Measurements from ENCODE around the gene RNASEH2B.

Gene RNASEH2B

DNA sequence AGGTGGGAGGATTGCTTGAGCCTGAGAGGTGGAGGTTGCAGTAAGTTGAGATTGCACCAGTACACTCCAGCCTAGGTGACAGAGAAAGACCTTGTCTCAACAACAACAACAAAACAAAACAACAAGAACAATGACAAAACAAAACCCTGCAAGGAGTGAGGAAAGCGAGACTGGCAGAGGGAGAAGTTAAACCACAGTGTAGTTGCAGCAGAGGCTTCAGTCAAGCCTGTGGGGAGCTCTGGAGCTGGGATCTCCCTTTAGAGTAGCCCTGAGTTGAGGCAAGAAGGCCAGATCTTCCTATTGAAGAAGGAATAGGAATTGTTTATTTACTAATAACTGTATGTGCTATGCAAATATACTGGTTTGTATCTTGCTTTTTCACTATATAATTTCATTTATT, 25.3 kb upstream of the RNASEH2B start:
- ATAC-seq (ENCODE audit: insufficient read depth, low read depth) (peak; percentile 58), DNase-seq (no peak)
- no peak for TF ChIP-seq EZH2 (IDR thresholded peaks at IDR 0.05; ENCODE audit: borderline replicate concordance, low read depth, low read length, severe bottlenecking)
- TF ChIP-seq, protein P1, sequence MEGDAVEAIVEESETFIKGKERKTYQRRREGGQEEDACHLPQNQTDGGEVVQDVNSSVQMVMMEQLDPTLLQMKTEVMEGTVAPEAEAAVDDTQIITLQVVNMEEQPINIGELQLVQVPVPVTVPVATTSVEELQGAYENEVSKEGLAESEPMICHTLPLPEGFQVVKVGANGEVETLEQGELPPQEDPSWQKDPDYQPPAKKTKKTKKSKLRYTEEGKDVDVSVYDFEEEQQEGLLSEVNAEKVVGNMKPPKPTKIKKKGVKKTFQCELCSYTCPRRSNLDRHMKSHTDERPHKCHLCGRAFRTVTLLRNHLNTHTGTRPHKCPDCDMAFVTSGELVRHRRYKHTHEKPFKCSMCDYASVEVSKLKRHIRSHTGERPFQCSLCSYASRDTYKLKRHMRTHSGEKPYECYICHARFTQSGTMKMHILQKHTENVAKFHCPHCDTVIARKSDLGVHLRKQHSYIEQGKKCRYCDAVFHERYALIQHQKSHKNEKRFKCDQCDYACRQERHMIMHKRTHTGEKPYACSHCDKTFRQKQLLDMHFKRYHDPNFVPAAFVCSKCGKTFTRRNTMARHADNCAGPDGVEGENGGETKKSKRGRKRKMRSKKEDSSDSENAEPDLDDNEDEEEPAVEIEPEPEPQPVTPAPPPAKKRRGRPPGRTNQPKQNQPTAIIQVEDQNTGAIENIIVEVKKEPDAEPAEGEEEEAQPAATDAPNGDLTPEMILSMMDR (IDR thresholded peaks at IDR 0.05; ENCODE audit: borderline replicate concordance, extremely low read depth, low read length, poor library complexity, severe bottlenecking) = no peak
- Histone ChIP-seq H3K9me3 (ENCODE audit: insufficient read depth, low read length, severe bottlenecking) (no peaks in the 10 kb centered on the region), H3K79me2 (ENCODE audit: insufficient read depth, low read length) (peaks cover under 1% of the 10 kb centered on the region; the same call in 1 of the 2 replicates), H4K20me1 (ENCODE audit: insufficient read depth, low read length) (no peaks in the 10 kb centered on the region), H3K27ac (ENCODE audit: low read length) (peak overlapping the region; percentile 15; the same call in 1 of the 2 replicates), H3K36me3 (ENCODE audit: insufficient read depth, low read length) (no peaks in the 10 kb centered on the region), H2AFZ (ENCODE audit: low read depth, low read length) (peak overlapping the region; percentile 23), H3K9ac (ENCODE audit: low read depth, low read length) (no peak overlapping the region), H3K4me2 (ENCODE audit: insufficient read depth, low read length) (no peak overlapping the region), H3K4me3 (ENCODE audit: low read depth in 1 of 2, low read length in 2 of 2) (no peak overlapping the region), H3K27me3 (ENCODE audit: insufficient read depth, low read length, poor library complexity) (no peaks in the 10 kb centered on the region), H3K4me1 (ENCODE audit: insufficient read depth, low read length) (peaks cover 13% of the 10 kb centered on the region)

GRCh38 chr13:50887151-50887550, 22.4 kb upstream of the RNASEH2B start:
- H2AFZ ChIP-seq (ENCODE audit: low read depth, low read length) = no peak overlapping the region

DNA sequence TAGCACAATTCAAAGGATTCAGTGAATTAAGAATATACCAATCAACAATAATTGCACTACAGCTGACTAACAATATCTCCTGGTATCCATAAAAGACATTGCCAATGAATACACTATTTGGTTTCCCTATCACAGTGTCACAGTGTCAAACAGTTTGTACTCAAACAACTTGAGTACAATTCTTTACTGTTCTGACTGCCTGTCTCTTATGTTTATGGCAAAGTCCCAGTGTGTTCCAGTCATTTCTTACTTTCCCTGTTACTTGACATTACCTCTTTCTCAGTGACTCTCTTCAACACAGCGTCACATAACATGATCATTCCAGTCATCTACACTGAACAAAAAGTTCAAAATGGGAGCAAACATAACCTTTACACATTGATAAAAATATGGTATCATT, 21.2 kb upstream of the RNASEH2B start:
- Histone ChIP-seq H3K27me3 (ENCODE audit: insufficient read depth, low read length, poor library complexity) (no peaks in the 10 kb centered on the region), H3K9me3 (ENCODE audit: insufficient read depth, low read length, severe bottlenecking) (no peaks in the 10 kb centered on the region), H3K9ac (ENCODE audit: low read depth, low read length) (no peak overlapping the region), H3K79me2 (ENCODE audit: insufficient read depth, low read length) (peaks cover 8% of the 10 kb centered on the region; the same call in 1 of the 2 replicates), H2AFZ (ENCODE audit: low read depth, low read length) (no peak overlapping the region), H3K36me3 (ENCODE audit: insufficient read depth, low read length) (no peaks in the 10 kb centered on the region), H3K4me1 (ENCODE audit: insufficient read depth, low read length) (peaks cover 53% of the 10 kb centered on the region), H3K4me3 (ENCODE audit: low read depth in 1 of 2, low read length in 2 of 2) (no peak overlapping the region), H3K27ac (ENCODE audit: low read length) (peak overlapping the region; percentile 15; the same call in 1 of the 2 replicates), H4K20me1 (ENCODE audit: insufficient read depth, low read length) (no peaks in the 10 kb centered on the region), H3K4me2 (ENCODE audit: insufficient read depth, low read length) (no peak overlapping the region)
- no peak for TF ChIP-seq EZH2 (IDR thresholded peaks at IDR 0.05; ENCODE audit: borderline replicate concordance, low read depth, low read length, severe bottlenecking)
- TF ChIP-seq, protein P1 (IDR thresholded peaks at IDR 0.05; ENCODE audit: borderline replicate concordance, extremely low read depth, low read length, poor library complexity, severe bottlenecking) = no peak
- ATAC-seq (ENCODE audit: insufficient read depth, low read depth) (no peak), DNase-seq (no peak)

More at GRCh38 chr13:50887151-50887550, 22.4 kb upstream of the RNASEH2B start:
- Histone ChIP-seq H3K4me1 (ENCODE audit: insufficient read depth, low read length) (peaks cover 41% of the 10 kb centered on the region), H3K27ac (ENCODE audit: low read length) (no peak overlapping the region), H3K79me2 (ENCODE audit: insufficient read depth, low read length) (peaks cover 8% of the 10 kb centered on the region; the same call in 1 of the 2 replicates), H3K9me3 (ENCODE audit: insufficient read depth, low read length, severe bottlenecking) (no peaks in the 10 kb centered on the region), H4K20me1 (ENCODE audit: insufficient read depth, low read length) (no peaks in the 10 kb centered on the region), H3K36me3 (ENCODE audit: insufficient read depth, low read length) (no peaks in the 10 kb centered on the region), H3K4me3 (ENCODE audit: low read depth in 1 of 2, low read length in 2 of 2) (no peak overlapping the region), H3K27me3 (ENCODE audit: insufficient read depth, low read length, poor library complexity) (no peaks in the 10 kb centered on the region), H3K4me2 (ENCODE audit: insufficient read depth, low read length) (no peak overlapping the region), H3K9ac (ENCODE audit: low read depth, low read length) (no peak overlapping the region)
- DNase-seq (no peak), ATAC-seq (ENCODE audit: insufficient read depth, low read depth) (no peak)
- TF ChIP-seq, protein P1 (IDR thresholded peaks at IDR 0.05; ENCODE audit: borderline replicate concordance, extremely low read depth, low read length, poor library complexity, severe bottlenecking) = no peak
- TF ChIP-seq EZH2 (IDR thresholded peaks at IDR 0.05; ENCODE audit: borderline replicate concordance, low read depth, low read length, severe bottlenecking) = no peak

All from DND-41 (cell line).